SKM-1 treated with dmso at 0.1 percent for 144 hours (cell line): ENCODE measurements around the gene SCAANT1.

ENCODE experiments used
- DNase-seq: peaks from one replicate; lab custom pipeline; 2025; ENCODE audit not compliant: unreplicated experiment; lab: John Stamatoyannopoulos, UW

Gene SCAANT1

GRCh38 chr3:63905731-63906620 lies 6.2 kb downstream of the SCAANT1 start:
- no peak for DNase-seq

- no peak for DNase-seq
Measured at GRCh38 chr3:63900459-63900858, 11.7 kb downstream of the SCAANT1 start.

GRCh38 chr3:63900010-63900409 lies 12.2 kb downstream of the SCAANT1 start:
- no peak for DNase-seq

GRCh38 chr3:63896332-63897030 lies 15.7 kb downstream of the SCAANT1 start:
- DNase-seq, result no peak

- DNase-seq, result no peak
Measured at GRCh38 chr3:63895422-63896189, 16.6 kb downstream of the SCAANT1 start.

- DNase-seq, result no peak
Measured at GRCh38 chr3:63892773-63893352, 19.3 kb downstream of the SCAANT1 start.

- DNase-seq, result no peak
Measured at GRCh38 chr3:63891518-63891917, 20.7 kb downstream of the SCAANT1 start.

- no peak for DNase-seq
Measured at GRCh38 chr3:63886858-63887257, 25.3 kb downstream of the SCAANT1 start.

- no peak for DNase-seq
Measured at GRCh38 chr3:63880653-63881052, 31.5 kb downstream of the SCAANT1 start.

- no peak for DNase-seq
Measured at GRCh38 chr3:63878394-63879060, 33.7 kb downstream of the SCAANT1 start.

GRCh38 chr3:63877737-63878393 lies 34.3 kb downstream of the SCAANT1 start:
- no peak for DNase-seq

- DNase-seq, result no peak
Measured at GRCh38 chr3:63876260-63876659, 35.9 kb downstream of the SCAANT1 start.

- no peak for DNase-seq
Measured at GRCh38 chr3:63875510-63875909, 36.7 kb downstream of the SCAANT1 start.

GRCh38 chr3:63874769-63875168 lies 37.4 kb downstream of the SCAANT1 start:
- peak; percentile 61 for DNase-seq

- no peak for DNase-seq
Measured at GRCh38 chr3:63872135-63872924, 39.9 kb downstream of the SCAANT1 start.

- no peak for DNase-seq
Measured at GRCh38 chr3:63870615-63871005, 41.6 kb downstream of the SCAANT1 start.

GRCh38 chr3:63869940-63870614 lies 42.1 kb downstream of the SCAANT1 start:
- no peak for DNase-seq

GRCh38 chr3:63867225-63867624 lies 45.0 kb downstream of the SCAANT1 start:
- DNase-seq, result no peak

GRCh38 chr3:63864965-63865327 lies 47.2 kb downstream of the SCAANT1 start:
- DNase-seq, result no peak
